Lower lobe of right lung (tissue), 2 donors: ENCODE measurements around the gene MEGF11. TPM values are rescaled to one million over a fixed set of nuclear protein-coding genes. Genes with fewer than 3 reads are reported as not detected.
A peak's percentile ranks its signal among the peaks of the same experiment; 100 is the strongest.

Source experiments
- ATAC-seq, 2 donors: fragments of 200-7000 bp; cut with Tn5 transposase; one replicate each; pipeline ENCODE4 v1.9.1; 2020 to 2022; ENCODE audit warnings: mild to moderate bottlenecking in 2 of 2, moderate library complexity in 2 of 2
- DNase-seq: peaks from one replicate; pipeline ENCODE4 v3.0.0-alpha.2; 2020
- H3K27ac ChIP-seq: fragments of 200-600 bp; one replicate; pipeline ENCODE4 v1.8.0; 2022
- H3K27me3 ChIP-seq: fragments of 200-600 bp; one replicate; pipeline ENCODE4 v1.8.0; 2022; ENCODE audit warnings: low read depth
- H3K36me3 ChIP-seq: fragments of 200-600 bp; one replicate; pipeline ENCODE4 v1.8.0; 2022; ENCODE audit warnings: mild to moderate bottlenecking
- H3K4me1 ChIP-seq: fragments of 200-600 bp; one replicate; pipeline ENCODE4 v1.8.0; 2022
- H3K4me3 ChIP-seq: fragments of 200-600 bp; one replicate; pipeline ENCODE4 v1.8.0; 2022; ENCODE audit warnings: mild to moderate bottlenecking
- H3K9me3 ChIP-seq: fragments of 200-600 bp; one replicate; pipeline ENCODE4 v1.8.0; 2022
- CTCF ChIP-seq: fragments of 200-600 bp; IDR thresholded peaks from one replicate; pipeline ENCODE4 v1.8.0; 2022; ENCODE audit warnings: antibody characterized with exemption, mild to moderate bottlenecking
- intact Hi-C: fragments of 100-400 bp; cut with DNase I; formaldehyde crosslinking; loops from one replicate; pipeline ENCODE4 v1.11.0; 2022
- total RNA-seq: library from RNA; stranded (reverse); fragmentation: NEBNext Ultra II Directional; extraction: Animal tissue kit (Norgen Biotek cat#: 25700); gene quantifications from one replicate; pipeline ENCODE4 v1.2.1, GENCODE V29; 2021
- donor health status: DM: no; HTN: yes; CAD: no; lungs with severe emphysema.

Gene MEGF11
- total RNA-seq, 1 donor from 2014 or later, result not detected

DNA sequence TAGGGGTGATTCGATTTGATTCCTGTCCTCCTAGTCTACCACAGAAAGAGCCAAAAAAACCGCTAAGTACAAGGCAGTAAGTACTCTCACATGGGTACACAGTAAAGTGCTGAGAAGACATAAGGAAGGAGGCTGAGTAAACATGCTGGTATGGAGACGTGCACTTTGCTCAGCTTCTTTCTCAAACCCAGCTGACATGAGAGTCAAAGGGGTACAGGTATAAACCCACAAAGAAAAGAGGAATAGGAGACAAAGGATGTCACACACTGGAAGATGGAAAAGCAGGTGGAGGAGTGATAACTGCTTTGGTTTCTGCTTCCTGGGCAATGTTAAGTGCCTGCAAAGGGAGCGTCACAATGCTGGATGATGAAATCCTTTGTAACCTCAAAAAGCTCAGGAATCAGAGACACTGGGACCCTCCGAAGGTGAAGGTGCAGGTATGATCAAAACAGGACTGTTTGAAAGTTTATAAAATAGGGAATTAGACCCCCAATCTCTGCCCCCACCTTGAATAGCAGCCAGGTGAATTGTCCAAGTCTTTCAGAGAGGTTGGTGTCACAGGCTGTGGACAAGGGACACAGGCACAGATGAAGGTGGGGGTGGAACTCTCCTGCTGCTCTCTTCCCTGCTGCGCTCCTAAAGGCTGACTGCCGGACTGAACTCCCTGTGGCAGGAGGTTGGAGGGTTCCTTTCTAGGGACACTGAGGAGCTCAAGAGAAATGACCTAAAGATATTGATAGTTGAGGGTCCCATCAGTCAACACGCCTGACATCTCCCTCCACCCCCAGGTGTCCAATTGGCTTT, 282.4 kb downstream of the MEGF11 start:
- no peak for ATAC-seq
- no peak for TF ChIP-seq CTCF
- intact Hi-C loops, result no loop called here

DNA sequence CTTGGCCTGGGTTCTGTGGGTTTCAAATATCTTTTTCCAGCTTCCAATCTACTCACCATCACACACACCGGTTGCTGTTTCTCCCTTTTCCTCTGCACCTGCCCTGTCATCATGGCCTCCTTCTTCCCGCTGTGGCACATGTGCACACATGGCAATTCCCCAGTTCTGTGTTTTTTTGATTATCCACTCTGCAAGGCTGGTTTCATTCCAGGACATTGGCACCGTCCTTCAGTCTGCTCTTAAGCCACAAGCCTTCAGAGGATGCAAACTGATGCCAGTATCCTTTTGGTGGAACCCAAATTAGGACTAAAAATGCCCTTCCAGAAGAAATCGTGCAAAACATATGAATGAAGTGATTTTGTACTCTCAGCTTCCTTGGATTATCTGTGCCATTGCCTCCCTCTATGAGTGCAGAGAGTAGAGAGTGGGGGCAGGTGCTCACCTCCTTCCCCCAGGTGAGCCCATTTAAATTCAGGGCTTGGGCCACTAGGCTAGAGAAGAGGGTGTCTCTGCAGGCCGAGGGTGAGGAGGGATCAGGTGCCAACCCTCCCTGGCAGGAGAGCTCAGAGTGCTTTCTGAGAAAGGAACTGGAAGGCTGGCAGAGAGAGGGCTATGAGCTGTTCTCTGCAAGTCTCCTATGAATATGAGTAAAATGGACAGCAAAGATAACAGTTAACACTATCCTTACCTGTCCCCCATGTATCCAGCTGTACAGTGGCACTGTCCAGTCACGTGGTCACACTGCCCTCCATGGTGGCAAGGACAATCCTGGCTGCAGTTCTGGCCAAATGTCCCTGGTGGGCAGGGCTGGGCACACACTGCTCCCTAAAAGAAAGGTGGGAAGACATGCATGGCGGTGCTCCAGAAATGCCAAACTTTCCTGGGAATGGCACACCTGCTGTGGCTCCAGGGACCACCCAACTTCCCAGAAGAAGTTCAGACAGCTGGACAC, 283.4 kb downstream of the MEGF11 start:
- peaks cover 14% of the 10 kb centered on the region for H3K27me3 ChIP-seq
- no peaks in the 10 kb centered on the region for H3K9me3 ChIP-seq

More for the DNA sequence above, 282.4 kb downstream of the MEGF11 start:
- H3K27ac ChIP-seq, result no peak overlapping the region
- H3K9me3 ChIP-seq, result no peaks in the 10 kb centered on the region
- no peaks in the 10 kb centered on the region for H3K4me1 ChIP-seq
- peaks cover 14% of the 10 kb centered on the region for H3K27me3 ChIP-seq
- no peak overlapping the region for H3K4me3 ChIP-seq
- no peak for DNase-seq
- H3K36me3 ChIP-seq, result no peaks in the 10 kb centered on the region

DNA sequence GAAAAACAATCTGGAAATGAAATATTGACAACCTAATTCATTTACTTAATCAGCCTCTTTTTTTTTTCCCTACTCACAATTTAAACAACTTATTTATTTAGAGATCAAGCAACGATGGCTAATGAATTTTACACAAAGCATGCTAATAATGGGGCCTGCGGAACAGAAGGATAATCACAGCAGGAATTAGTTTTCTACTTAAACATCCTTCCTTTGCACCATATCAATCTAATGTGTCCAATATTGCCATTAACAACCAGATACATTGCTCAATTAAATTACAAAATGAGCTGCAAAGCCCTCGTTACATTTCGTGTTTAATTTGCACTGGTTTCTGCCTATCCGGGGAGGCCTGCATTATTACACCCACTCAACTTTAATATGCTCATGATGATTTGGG, 285.0 kb downstream of the MEGF11 start:
- no peak overlapping the region for H3K27ac ChIP-seq
- H3K4me3 ChIP-seq, result no peak overlapping the region
- no peak for TF ChIP-seq CTCF
- peaks cover 22% of the 10 kb centered on the region for H3K27me3 ChIP-seq
- DNase-seq, result no peak
- no peaks in the 10 kb centered on the region for H3K9me3 ChIP-seq
- H3K36me3 ChIP-seq, result no peaks in the 10 kb centered on the region
- H3K4me1 ChIP-seq, result no peaks in the 10 kb centered on the region
- ATAC-seq, result no peak
- intact Hi-C loops, result no loop called here

More for the DNA sequence above, 283.4 kb downstream of the MEGF11 start:
- H3K27ac ChIP-seq, result no peak overlapping the region
- ATAC-seq (no peak), DNase-seq (no peak)
- no peak overlapping the region for H3K4me3 ChIP-seq
- no peaks in the 10 kb centered on the region for H3K4me1 ChIP-seq
- intact Hi-C loops, result no loop called here
- no peak for TF ChIP-seq CTCF
- H3K36me3 ChIP-seq, result no peaks in the 10 kb centered on the region

GRCh38 chr15:65964792-65965433, 288.6 kb downstream of the MEGF11 start:
- Histone ChIP-seq H3K27ac (no peak overlapping the region), H3K9me3 (no peaks in the 10 kb centered on the region), H3K4me1 (no peaks in the 10 kb centered on the region), H3K36me3 (no peaks in the 10 kb centered on the region), H3K4me3 (no peak overlapping the region), H3K27me3 (peaks cover 17% of the 10 kb centered on the region)
- TF ChIP-seq CTCF, result no peak
- DNase-seq, result no peak
- intact Hi-C loops, result no loop called here
- ATAC-seq, result peak in 1 of 2 donors; percentile 11

- Histone ChIP-seq H3K4me3 (no peak overlapping the region), H3K27ac (no peak overlapping the region), H3K36me3 (no peaks in the 10 kb centered on the region), H3K4me1 (no peaks in the 10 kb centered on the region), H3K27me3 (peaks cover 14% of the 10 kb centered on the region), H3K9me3 (no peaks in the 10 kb centered on the region)
- intact Hi-C loops, result no loop called here
- no peak for TF ChIP-seq CTCF
- DNase-seq (no peak), ATAC-seq (no peak)
Measured at GRCh38 chr15:65963911-65964482, 289.6 kb downstream of the MEGF11 start.
